SK-N-SH (cell line): ENCODE results near the gene STX2.

Source experiments
- CHD2 ChIP-seq: fragments of 150-350 bp; IDR thresholded peaks from 2 replicates; pipeline ENCODE4 v1.6.1; 2018; ENCODE audit warnings: low read length; ENCODE audit not compliant: partially characterized antibody
- ELF1 ChIP-seq: IDR thresholded peaks from 2 replicates; pipeline ENCODE4 v1.4.0; 2012
- EZH2phosphoT487 ChIP-seq: fragments of 200-600 bp; sonication (generic); IDR thresholded peaks from 2 replicates; pipeline ENCODE4 v1.6.1; 2017; ENCODE audit warnings: low read depth, mixed run types, mild to moderate bottlenecking, antibody characterized with exemption, moderate library complexity, borderline replicate concordance
- FOXM1 ChIP-seq: IDR thresholded peaks from 2 replicates; pipeline ENCODE4 v1.4.0; 2012; ENCODE audit warnings: low read depth, mild to moderate bottlenecking
- MXI1 ChIP-seq: IDR thresholded peaks from 2 replicates; pipeline ENCODE4 v1.6.1; 2012; ENCODE audit warnings: mild to moderate bottlenecking, low read depth, low read length, improper control_type of control experiment
- REST ChIP-seq: IDR thresholded peaks from 2 replicates; pipeline ENCODE4 v1.6.1; 2012; ENCODE audit warnings: mild to moderate bottlenecking, low read depth, low read length, moderate library complexity
- TCF12 ChIP-seq: IDR thresholded peaks from 2 replicates; pipeline ENCODE4 v1.4.0; 2012
- TF ChIP-seq, protein P1 (sequence below): IDR thresholded peaks from 2 replicates; pipeline ENCODE4 v1.4.0; 2012; ENCODE audit warnings: low read depth
- TF ChIP-seq, protein P2 (sequence below): IDR thresholded peaks from 2 replicates; pipeline ENCODE4; 2012
- TF ChIP-seq, protein P3 (sequence below): fragments of 150-350 bp; IDR thresholded peaks from 2 replicates; pipeline ENCODE4 v1.6.1; 2017; ENCODE audit warnings: antibody characterized with exemption, low read length, low read depth, borderline replicate concordance
- TF ChIP-seq, protein P4 (sequence below): fragments of 200-600 bp; sonication (generic); IDR thresholded peaks from 2 replicates; pipeline ENCODE4 v1.6.1; 2017; ENCODE audit warnings: antibody characterized with exemption, mild to moderate bottlenecking, moderate library complexity

DNA sequence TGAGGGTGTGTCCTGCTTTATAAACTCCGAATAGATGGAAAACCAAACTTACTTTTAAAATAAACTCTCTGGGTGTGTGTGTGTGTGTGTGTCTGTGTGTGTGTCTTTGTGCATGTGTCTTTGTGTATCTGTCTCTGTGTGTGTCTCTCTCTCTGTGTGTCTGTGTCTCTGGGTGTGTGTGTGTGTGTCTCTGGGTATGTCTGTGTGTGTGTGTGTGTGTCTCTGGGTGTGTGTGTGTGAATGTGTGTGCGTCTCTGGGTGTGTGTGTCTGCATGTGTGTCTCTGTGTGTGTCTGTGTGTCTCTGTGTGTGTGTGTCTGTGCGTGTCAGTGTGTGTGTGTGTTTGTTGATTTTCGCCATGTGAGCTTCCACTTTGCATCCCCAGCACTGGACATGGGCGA, 42.0 kb upstream of the STX2 start:
- TF ChIP-seq, protein P1, sequence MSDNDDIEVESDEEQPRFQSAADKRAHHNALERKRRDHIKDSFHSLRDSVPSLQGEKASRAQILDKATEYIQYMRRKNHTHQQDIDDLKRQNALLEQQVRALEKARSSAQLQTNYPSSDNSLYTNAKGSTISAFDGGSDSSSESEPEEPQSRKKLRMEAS: no peak
- TF ChIP-seq, protein P2, sequence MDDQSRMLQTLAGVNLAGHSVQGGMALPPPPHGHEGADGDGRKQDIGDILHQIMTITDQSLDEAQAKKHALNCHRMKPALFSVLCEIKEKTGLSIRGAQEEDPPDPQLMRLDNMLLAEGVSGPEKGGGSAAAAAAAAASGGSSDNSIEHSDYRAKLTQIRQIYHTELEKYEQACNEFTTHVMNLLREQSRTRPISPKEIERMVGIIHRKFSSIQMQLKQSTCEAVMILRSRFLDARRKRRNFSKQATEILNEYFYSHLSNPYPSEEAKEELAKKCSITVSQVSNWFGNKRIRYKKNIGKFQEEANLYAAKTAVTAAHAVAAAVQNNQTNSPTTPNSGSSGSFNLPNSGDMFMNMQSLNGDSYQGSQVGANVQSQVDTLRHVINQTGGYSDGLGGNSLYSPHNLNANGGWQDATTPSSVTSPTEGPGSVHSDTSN: no peak
- TF ChIP-seq, protein P3, sequence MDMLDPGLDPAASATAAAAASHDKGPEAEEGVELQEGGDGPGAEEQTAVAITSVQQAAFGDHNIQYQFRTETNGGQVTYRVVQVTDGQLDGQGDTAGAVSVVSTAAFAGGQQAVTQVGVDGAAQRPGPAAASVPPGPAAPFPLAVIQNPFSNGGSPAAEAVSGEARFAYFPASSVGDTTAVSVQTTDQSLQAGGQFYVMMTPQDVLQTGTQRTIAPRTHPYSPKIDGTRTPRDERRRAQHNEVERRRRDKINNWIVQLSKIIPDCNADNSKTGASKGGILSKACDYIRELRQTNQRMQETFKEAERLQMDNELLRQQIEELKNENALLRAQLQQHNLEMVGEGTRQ: no peak
- TF ChIP-seq, protein P4, sequence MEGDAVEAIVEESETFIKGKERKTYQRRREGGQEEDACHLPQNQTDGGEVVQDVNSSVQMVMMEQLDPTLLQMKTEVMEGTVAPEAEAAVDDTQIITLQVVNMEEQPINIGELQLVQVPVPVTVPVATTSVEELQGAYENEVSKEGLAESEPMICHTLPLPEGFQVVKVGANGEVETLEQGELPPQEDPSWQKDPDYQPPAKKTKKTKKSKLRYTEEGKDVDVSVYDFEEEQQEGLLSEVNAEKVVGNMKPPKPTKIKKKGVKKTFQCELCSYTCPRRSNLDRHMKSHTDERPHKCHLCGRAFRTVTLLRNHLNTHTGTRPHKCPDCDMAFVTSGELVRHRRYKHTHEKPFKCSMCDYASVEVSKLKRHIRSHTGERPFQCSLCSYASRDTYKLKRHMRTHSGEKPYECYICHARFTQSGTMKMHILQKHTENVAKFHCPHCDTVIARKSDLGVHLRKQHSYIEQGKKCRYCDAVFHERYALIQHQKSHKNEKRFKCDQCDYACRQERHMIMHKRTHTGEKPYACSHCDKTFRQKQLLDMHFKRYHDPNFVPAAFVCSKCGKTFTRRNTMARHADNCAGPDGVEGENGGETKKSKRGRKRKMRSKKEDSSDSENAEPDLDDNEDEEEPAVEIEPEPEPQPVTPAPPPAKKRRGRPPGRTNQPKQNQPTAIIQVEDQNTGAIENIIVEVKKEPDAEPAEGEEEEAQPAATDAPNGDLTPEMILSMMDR: no peak
- TF ChIP-seq FOXM1: no peak
- TF ChIP-seq REST: no peak
- no peak for TF ChIP-seq ELF1
- TF ChIP-seq TCF12: no peak
- no peak for TF ChIP-seq CHD2
- TF ChIP-seq MXI1: no peak
- no peak for TF ChIP-seq EZH2phosphoT487
